SK-N-SH treated with all-trans-retinoic acid at 6 μM for 48 hours (cell line): Measurements from ENCODE around the gene MED1.

Source experiments
- TOX ChIP-seq: fragments of 250-450 bp; sonication (Bioruptor Pico); IDR thresholded peaks from 2 replicates; pipeline ENCODE4 v1.8.0; 2021; ENCODE audit warnings: mild to moderate bottlenecking, moderate library complexity, borderline replicate concordance
- ZFP30 ChIP-seq: fragments of 450-650 bp; formaldehyde crosslinking; IDR thresholded peaks from 2 replicates; pipeline ENCODE4 v1.5.0; 2022; ENCODE audit warnings: mild to moderate bottlenecking, moderate library complexity
- ZNF70 ChIP-seq: fragments of 450-650 bp; formaldehyde crosslinking; IDR thresholded peaks from 2 replicates; pipeline ENCODE4 v1.5.0; 2020; ENCODE audit warnings: mild to moderate bottlenecking, moderate library complexity

- no peak for TF ChIP-seq TOX (CRISPR knock-in tag)
- no peak for TF ChIP-seq ZNF70 (CRISPR knock-in tag)
- TF ChIP-seq ZFP30 (CRISPR knock-in tag): no peak
Observed at GRCh38 chr17:39461926-39462569, 11.0 kb upstream of the MED1 start.
